ENCODE results near the gene SHCBP1L.

Gene SHCBP1L

GRCh38 chr1:182850319-182850718, 102.6 kb downstream of the SHCBP1L start:
- no peak for TF ChIP-seq EZH2 (IDR thresholded peaks at IDR 0.05; ENCODE audit: borderline replicate concordance, low read length)
- no peak for TF ChIP-seq CTCF (IDR thresholded peaks at IDR 0.05; ENCODE audit: low read length)
- Histone ChIP-seq H3K36me3 (ENCODE audit: insufficient read depth, low read length) (peaks cover 99% of the 10 kb centered on the region), H3K27me3 (ENCODE audit: insufficient read depth, low read length) (no peaks in the 10 kb centered on the region), H3K9me3 (ENCODE audit: low read length) (no peaks in the 10 kb centered on the region), H2AFZ (ENCODE audit: low read length) (no peak overlapping the region), H3K27ac (ENCODE audit: low read depth, low read length, poor library complexity, severe bottlenecking) (no peak overlapping the region), H3K9ac (ENCODE audit: low read length) (no peak overlapping the region), H3K79me2 (ENCODE audit: insufficient read depth, low read length) (peaks cover 61% of the 10 kb centered on the region), H3K4me2 (ENCODE audit: low read length) (no peak overlapping the region), H3K9me2 (ENCODE audit: low read depth, low read length) (no peaks in the 10 kb centered on the region), H3F3A (ENCODE audit: insufficient read depth, low read length) (no peaks in the 10 kb centered on the region), H4K20me1 (ENCODE audit: insufficient read depth, low read length) (peaks cover 9% of the 10 kb centered on the region; the same call in 1 of the 2 replicates), H3K4me3 (ENCODE audit: low read depth, low read length, poor library complexity, severe bottlenecking) (no peak overlapping the region), H3K4me1 (ENCODE audit: insufficient read depth, low read length, severe bottlenecking) (no peaks in the 10 kb centered on the region)

Measured in OCI-LY1 (cell line).